NCI-H128 (cell line): ENCODE results near the gene TUBB4A.
"Not testable (repeated sequence)": the region's sequence is repeated elsewhere in the genome, so short reads cannot be mapped to it uniquely, and the experiment has no call there.

Experiments
- DNase-seq: peaks from one replicate; lab custom pipeline; 2025; ENCODE audit not compliant: unreplicated experiment; lab: John Stamatoyannopoulos, UW

TUBB4A gene

DNA sequence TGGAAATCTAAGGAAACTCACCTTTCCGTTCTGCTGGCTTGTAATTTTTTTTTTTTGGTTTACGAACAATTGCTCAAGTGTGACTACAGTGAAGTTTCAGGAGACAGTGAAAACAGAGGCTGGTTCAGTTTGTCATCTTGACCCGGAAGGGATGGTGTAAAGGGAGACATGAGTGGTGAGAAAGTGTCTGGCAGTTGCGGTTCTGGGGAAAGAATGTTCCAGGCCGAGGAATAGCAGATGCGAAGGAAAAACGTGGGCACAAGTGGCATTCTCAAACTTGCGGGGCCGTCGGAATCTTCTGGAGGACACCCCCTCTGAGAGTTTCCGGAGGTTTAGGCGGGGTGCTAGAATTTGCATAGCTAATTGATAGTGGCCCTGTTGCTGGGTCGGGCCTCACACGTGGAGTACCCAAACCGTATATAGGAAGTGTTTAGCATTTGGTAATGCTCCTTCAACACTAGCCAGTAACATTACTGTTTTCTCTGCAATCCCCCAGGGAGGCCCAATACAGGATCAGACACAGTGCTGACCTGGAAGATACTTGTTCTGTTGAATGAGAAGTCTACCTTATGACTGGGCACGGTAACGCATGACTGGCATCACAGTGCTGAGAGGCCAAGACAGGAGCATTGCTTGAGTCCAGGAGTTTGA, 25.9 kb upstream of the TUBB4A start:
- DNase-seq = no peak

DNA sequence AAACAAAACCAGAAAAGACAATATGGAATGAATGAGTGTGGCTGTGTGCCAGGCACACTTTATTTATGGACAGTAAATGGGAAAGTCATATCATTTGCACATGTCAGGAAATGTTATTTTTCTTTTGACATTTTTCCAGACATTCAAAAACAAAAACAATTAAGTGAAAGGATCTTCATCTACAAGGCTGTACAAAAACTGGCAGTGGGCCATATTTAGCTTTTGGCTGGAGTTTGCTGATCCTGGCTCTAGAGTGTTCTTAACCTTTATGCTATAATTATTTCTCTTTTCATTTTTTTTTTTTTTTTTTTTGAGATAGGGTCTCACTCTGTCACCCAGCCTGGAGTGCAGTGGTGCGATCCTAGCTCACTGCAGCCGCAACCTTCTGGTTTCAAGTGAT, 22.2 kb upstream of the TUBB4A start:
- no peak for DNase-seq

DNA sequence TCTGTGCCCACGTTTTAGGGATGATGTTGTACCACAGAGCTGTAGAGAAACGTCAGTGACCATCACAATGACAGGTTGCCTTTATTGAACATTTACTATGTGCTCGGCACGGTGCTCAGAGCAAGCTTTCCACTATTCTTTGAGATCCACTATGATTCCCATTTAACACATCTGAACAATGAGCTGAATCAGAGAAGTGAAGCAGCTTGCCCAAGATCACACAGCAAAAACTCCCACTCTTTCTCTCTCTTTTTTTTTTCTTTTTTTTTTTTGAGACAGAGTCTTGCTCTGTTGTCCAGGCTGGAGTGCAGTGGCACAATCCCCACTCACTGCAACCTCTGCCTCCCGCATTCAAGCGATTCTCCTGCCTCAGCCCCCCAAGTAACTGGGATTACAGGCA, 20.6 kb upstream of the TUBB4A start:
- no peak for DNase-seq

DNA sequence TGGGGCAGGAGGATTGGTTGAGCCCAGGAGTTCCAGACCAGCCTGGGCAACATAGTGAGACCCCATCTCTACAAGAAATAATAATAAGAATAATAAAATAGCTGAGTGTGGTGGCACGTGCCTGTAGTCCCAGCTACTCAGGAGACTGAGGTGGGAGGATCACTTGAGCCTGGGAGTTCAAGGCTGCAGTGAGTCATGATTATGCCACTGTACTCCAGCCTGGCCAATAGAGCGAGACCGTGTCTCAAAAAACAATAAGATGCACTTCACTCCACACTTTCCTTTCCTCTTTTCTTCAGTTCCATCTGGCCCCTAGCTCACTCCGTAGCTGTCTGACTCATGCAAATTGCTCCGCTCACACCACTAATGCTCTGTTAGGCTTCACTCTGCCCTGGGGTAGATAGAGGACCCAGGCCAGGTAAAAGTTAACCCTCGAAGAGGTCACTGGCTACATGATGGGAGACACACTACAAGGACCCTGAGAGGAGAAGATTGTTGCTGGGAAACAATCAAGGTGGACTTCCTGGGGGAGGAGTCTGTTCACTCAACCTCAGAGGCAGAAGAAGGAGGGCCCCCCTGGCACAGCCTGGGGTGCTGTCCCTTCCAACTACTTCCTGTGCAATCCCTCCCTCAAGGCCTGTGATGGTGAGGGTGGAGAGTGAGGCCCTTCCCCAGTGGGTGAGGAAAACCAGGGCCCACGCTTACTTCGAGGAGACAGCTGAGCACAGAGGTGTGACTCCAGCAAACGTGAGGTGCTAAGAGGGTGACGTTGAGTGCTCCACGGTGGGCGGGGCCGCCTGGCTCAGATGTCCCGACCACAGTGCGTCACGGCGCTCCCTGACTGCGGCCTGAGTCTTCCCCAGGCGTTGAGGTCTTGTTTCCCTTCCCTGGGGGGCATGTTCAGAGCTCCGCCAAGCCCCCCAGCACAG, 19.9 kb upstream of the TUBB4A start:
- no peak for DNase-seq

DNA sequence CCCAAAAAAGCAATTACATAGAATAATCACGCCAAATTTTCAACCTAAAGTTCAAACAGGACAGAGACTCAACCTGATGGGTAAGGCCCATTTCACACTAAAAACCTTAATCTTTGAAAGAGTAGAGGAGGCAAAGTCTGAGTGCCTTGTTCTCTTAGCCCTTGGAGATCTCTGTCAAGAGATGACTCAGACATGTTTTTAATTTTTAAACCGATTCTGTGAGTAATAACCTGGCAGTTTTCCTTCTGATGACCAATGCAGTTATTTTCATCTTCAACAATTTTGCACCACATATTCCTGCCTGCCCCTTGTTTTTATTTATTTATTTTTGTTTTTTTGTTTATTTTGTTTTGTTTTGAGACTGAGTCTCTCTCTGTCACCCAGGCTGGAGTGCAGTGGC, 17.2 kb upstream of the TUBB4A start:
- no peak for DNase-seq

DNA sequence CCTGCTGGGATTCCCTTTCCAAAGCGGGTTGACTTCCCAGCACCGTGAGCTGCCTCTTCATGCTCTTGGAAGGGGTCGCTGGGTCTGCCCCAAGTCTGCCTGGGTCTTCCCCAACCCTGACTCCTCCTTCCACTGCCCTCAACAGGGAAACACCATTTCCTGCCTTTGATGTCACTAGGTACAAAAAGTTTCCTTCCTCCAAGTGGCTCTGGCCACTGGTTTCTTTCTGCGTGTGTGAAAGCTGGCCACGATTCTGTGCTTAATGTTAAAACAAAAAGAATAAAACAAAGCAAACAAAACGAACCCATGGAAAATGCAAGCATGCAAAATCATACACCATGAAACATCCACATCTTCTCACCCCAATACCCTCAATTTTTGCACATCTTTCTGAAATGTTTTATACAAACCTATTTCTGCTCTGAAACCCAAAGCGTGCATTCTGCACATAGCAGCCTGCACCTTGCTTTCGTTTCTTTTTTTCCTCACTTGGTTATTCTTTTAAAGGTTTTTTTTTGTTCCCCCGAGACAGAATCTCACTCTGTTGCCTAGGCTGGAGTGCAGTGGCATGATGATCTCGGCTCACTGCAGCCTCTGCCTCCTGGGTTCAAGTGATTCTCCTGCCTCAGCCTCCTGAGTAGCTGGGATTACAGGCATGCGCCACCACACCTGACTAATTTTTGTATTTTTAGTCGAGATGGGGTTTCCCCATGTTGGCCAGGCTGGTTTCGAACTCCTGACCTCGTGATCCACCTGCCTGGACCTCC, 16.2 kb upstream of the TUBB4A start:
- DNase-seq = no peak

DNA sequence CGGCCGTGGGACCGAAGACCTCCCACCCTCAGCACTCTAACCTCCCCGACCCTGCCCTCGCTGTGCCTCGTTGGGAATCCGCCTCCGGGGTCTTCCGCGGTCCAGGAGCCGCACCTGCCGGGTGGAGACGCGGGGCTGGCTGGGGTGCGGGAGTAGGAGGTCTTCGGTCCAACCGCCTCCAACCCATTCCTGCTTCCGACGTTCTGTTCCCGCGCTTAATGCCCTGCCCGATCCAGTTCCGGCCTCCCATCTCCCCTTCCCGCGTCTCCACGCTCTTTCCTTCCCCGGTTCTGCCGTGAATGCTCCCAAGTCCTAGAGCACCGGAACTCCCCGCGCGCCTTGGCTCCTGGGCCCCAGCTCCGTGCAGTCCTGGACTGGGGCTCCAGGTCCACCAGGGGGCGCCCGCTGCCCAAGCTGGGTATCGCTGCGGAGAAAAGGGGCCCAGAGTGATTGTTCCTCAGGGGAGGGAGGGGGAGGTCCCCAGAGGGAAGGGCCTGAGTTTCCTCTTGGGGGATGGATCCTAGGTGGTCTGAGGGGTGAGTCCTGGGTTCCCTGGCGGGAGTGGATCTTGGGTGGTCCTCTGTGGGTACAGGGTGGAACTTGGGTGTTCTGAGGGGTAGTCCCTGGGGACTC, 14.7 kb upstream of the TUBB4A start:
- peak; percentile 1 for DNase-seq

DNA sequence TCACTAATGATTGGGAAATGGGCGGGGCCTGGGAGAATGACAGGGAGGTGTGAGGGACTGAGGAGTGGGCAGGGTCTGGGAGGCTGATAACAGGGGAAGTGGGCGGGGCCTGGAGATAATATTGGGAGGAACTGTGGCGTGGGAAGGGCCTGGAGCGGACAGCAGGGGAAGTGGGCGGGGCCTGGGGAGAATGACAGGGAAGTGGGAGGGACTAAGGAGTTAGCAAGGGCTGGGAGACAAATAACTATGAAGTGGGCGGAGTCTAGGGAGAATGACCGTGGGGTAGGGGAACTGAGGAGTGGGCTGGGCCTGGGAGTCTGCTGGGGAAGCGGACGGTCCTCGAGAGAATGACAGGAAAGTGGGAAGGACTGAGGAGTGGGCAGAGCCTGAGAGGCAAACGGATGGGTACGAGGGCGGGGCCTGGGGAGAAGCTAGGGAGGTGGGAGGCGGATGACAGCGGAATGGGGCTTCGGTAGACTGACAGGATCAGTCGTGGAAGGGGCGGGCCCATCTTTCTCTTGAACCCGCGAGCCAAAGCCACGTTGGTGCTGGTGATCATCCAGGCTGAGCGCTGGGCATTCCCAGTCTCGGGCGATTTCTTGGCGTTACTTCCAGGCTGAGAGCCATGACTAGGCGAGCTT, 14.0 kb upstream of the TUBB4A start:
- DNase-seq = no peak

DNA sequence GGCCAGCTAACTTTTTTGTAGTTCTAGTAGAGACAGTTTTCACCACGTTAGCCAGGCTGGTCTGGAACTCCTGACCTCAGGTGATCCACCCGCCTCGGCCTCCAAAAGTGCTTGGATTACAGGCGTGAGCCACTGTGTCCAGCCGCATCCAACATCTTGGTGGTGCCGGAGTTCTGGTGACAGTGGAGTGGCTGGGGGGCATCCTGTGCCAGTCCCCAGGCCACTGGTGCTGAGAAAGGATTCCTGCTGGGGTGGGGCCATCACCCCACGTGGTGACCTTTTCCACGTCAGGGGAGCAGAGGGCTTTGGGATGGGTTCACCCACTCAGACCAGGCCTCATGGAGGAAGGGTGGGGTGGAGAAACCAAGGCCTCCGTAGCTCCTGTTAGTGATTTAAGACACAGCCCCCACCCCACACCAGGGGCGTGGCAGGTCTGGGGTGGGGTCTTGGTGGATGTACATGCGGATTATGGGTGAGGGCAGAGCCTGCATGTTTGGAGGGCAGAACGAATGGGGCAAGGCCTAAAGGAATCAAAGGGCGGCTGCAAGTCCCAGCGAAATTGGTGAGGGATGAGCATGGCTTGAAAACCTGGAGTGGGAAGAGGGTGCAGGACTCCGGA, 12.9 kb upstream of the TUBB4A start:
- no peak for DNase-seq

DNA sequence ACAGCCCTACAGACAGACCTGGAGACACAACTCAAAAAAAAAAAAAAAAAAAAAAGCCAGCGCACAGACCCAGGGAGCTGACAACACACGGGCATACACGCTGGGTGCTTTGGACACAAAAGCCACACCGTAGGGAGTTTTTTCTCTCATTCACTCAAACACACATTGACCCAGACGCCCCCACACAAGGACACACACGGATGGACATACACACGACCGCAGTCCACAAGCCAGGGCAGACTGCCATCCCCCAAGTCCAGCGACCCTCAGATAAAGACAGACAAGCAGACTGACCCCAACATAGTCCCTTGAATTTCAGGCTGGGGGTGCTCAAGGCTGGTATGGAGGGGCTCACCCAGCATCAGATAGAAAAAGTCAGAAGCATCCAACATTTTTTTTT, 12.0 kb upstream of the TUBB4A start:
- no peak for DNase-seq

DNA sequence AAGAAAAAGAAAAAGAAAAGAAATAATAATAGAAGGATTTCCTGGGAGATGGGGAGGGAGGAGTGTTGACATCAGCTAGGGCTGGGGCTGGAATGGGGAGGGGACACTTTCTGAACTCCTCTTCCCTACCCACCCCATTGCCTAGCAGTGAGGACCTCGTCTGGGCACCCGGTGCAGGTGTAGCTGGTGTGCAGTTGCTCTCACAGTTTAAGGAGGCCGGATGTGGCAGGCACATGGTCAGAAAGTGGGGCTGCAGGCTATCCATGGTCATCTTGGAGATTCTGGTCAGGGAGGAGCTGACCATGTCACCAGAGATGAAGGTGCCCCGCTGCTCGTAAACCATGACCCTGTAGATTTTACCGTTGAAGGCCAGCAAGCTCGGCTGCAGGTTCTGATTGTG, 8.5 kb upstream of the TUBB4A start:
- DNase-seq = no peak

DNA sequence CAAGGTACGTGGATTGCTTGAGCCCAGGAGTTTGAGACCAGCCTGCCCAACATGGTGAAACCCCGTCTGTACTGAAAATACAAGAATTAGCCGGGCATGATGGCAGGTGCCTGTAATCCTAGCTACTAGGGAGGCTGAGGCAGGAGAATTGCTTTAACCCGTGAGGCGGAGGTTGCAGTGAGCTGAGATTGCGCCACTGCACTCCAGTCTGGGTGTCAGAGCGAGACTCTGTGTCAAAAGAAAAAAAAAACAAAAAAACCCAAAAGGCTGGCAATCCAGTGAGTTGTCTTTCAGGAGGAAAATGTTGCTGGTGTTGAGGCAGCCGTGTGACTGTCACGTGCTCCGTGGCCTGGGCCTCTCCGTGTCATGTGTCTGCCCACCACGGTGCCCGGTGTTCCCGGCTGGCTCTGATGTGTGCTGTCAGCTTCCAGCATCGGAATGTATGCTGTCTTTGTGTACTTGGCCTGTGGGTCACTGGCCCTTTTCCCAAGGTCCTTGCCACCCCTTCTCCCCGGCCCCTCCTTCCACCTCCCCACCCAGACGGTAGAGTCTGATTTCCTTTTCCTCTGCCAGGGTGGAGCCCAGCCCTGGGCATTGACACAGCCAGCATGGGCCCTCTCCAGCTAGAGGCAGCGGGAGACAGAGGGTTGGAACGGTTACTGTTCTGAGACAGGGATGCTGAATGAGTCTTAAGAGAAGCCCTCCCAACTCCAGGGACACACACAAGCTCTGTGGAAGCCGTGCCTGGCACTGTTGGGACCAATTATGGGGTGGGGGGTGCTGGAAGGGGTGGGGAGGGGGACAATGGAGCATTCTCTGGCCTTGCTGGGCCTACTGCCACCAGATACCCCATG, 7.2 kb upstream of the TUBB4A start:
- no peak for DNase-seq

DNA sequence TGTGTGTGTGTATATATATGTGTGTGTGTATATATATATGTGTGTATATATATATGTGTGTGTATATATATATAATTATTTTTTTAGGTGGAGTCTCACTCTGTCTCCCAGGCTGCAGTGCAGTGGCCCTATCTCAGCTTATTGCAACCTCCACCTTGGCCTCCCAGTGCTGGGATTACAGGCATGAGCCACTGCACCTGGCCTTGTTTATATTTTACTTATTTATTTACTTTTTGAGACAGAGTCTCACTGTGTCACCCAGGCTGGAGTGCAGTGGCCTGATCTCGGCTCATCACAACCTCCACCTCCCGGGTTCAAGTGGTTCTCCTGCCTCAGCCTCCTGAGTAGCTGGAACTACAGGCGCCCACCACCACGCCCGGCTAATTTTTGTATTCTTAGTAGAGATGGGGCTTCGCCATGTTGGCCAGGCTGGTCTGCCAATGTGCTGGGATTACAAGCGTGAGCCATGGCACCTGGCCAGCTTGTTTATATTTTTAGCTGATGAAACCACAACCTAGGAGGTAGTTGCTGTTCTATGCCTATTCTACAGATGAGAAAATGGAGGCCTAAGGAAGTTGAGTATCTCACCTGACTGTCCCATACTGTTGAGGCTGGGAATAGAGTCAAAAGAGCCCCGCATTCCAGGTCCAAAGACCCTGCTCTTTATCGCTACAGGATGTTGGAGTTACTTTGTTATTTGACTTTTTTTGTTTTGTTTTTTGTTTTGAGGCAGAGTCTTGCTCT, 6.1 kb upstream of the TUBB4A start:
- not testable (repeated sequence) for DNase-seq

DNA sequence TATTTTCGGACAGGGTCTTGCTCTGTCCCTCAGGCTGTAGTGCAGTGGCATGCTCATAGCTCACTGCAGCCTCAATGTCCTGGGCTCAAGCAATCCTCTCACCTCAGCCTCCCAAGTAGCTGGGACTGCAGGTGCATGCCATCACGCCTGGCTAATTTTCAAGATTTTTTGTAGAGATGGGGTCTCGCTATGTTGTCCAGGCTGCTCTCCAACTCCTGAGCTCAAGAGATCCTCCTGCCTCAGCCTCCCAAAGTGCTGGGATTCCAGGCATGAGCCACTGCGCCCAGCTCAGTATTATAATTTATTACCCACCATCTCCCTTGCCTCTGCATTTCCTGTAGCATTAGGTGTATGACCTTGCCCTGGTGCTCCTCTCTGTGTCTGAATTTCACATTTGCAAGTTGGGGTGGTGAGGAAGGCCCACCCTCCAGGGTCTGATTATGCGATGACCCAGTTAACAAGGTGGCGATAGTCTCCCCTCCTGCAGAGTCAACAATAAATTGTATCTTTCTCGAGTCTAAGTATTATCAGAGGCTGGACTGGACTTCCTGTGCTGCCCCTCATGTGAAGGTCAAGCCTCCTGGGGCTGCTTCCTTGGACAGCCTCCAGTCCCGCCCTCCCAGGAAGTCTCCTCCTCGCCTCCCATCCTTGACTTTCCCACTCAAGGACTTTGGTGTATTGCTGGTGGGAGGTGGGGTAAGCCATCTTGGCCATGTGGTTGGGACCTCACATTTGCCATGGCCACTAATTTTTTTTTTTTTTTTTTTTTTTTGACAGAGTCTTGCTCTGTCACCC, 1.5 kb upstream of the TUBB4A start:
- no peak for DNase-seq

DNA sequence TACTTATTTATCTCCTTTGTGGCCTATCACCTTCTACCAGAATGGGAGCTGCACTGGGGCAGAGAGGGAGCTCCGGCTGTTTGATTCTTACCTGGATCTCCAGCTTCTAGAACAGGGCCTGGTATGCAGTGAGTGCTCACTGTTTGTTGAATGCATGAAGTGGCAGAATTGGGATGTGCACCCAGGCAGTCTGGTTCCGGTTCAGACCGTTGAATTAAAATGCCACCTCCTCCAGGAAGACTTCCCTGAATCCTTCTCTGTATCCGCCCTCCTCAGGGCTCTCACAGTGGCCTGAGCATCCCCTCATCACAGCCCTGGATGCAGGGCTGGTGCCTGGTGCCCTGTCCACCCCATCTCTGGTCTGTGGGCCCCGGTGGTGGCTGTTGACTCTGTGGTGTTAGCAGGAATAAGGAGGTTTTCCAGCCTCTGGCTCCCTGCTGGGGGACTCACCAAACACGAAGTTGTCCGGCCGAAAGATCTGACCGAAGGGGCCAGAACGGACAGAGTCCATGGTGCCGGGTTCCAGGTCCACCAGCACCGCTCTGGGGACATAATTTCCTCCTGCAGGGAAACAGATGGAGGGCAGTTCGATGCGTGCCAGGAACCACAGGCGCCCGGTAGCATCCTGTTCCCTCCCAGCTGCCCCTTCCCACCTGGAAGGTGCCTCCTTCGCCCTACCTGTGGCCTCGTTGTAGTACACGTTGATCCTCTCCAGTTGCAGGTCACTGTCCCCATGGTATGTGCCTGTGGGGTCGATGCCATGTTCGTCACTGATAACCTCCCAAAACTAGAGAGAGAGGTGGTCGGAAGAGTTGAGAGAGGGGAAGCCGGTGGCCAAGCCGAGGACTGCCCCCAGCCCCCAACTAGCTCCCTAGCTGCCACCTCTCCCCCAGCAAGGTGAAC, 1.0 kb downstream of the TUBB4A start:
- no peak for DNase-seq

DNA sequence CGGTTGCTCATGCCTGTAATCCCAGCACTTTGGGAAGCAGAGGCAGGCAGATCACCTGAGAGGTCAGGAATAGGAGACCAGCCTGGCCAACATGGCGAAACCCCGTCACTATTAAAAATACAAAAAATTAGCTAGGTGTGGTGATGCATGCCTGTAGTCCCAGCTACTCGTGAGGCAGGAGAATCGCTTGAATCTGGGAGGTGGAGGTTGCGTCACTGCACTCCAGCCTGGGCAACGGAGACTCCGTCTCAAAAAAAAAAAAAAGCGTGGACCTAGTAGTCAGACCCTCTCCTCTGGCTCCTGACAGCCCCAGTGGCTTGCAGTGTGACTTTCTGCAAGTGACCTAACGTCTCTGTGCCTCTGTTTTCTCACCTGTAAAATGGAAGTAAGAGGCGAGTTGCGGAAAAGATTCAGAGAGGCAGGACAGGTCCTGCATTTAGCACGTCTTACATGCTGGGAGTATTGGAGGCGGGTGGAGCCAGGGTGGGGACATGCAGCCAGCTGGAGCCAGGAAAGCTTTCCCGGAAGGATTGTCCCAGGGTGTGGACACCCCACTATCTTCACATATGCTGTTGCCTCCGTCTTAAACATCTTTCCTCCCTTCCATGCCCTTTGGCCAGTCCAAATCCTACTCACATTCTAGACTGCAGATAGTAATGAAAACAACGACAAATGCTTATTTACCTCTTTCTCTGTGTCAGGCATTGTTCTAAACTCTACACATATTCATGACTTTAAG, 2.9 kb downstream of the TUBB4A start:
- no peak for DNase-seq
